Astrocyte of the spinal cord (primary cell): ENCODE measurements around the gene GNAQ.
A peak's percentile ranks its signal among the peaks of the same experiment; 100 is the strongest.

Source experiments
- DNase-seq: peaks from one replicate; pipeline ENCODE4 v3.0.0; 2011; ENCODE audit warnings: low read depth, low spot score
- H3K4me3 ChIP-seq: 2 replicates; pipeline ENCODE4 v1.5.1; 2011; ENCODE audit warnings: low read depth, mild to moderate bottlenecking, low read length, moderate library complexity
- in situ Hi-C: cut with HindIII; loops from 2 replicates; pipeline ENCODE4 v1.10.0; 2017; ENCODE audit warnings: low sequenced_read_pairs
- TF ChIP-seq, protein P1 (sequence below): IDR thresholded peaks from 2 replicates; pipeline ENCODE4 v1.5.1; 2012; ENCODE audit warnings: low read depth, mild to moderate bottlenecking, low read length, inconsistent platforms

GNAQ gene

DNA sequence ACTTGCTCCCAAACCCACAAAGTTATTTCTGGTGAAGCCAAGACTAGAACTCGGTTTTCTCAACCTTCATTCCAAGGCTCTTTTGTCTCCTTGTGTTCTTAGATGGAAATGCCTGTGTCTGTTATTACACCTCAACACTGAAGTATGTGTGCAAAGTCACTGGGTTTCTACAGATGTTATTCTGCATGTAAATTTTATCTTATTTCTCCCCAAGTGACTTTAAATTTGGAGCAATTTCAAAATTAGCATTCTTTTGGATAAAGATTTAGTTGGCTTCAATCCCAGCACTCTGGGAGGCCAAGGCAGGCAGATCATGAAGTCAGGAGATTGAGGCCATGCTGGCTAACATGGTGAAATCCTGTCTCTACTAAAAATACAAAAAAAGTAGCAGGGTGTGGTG, 279.1 kb downstream of the GNAQ start:
- H3K4me3 ChIP-seq: no peak overlapping the region
- in situ Hi-C loops: no loop called here
- DNase-seq: peak; percentile 95
- TF ChIP-seq, protein P1, sequence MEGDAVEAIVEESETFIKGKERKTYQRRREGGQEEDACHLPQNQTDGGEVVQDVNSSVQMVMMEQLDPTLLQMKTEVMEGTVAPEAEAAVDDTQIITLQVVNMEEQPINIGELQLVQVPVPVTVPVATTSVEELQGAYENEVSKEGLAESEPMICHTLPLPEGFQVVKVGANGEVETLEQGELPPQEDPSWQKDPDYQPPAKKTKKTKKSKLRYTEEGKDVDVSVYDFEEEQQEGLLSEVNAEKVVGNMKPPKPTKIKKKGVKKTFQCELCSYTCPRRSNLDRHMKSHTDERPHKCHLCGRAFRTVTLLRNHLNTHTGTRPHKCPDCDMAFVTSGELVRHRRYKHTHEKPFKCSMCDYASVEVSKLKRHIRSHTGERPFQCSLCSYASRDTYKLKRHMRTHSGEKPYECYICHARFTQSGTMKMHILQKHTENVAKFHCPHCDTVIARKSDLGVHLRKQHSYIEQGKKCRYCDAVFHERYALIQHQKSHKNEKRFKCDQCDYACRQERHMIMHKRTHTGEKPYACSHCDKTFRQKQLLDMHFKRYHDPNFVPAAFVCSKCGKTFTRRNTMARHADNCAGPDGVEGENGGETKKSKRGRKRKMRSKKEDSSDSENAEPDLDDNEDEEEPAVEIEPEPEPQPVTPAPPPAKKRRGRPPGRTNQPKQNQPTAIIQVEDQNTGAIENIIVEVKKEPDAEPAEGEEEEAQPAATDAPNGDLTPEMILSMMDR: no peak

GRCh38 chr9:77751341-77752091, 280.1 kb downstream of the GNAQ start:
- in situ Hi-C loops: no loop called here
- no peak overlapping the region for H3K4me3 ChIP-seq
- TF ChIP-seq, protein P1: peak; percentile 55
- DNase-seq: peak; percentile 87

DNA sequence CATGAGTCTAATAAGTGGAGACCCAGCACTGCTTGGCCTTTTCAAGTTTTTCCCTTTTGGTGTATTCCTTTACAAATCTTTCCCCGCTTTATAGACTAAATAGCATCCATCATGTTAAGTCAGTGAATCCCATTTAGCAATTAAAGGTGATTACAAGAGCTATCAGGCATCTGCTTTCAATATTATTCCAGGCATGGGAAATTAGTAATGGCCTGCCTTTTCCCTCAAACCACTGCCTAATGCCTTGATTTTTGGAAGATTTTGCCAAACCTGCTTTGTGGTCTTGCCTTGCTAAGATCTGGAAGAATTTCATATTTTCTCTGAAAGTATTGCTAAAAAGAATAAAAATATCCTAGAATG, 280.6 kb downstream of the GNAQ start:
- no peak overlapping the region for H3K4me3 ChIP-seq
- DNase-seq: no peak
- TF ChIP-seq, protein P1: no peak
- in situ Hi-C loops: no loop called here

DNA sequence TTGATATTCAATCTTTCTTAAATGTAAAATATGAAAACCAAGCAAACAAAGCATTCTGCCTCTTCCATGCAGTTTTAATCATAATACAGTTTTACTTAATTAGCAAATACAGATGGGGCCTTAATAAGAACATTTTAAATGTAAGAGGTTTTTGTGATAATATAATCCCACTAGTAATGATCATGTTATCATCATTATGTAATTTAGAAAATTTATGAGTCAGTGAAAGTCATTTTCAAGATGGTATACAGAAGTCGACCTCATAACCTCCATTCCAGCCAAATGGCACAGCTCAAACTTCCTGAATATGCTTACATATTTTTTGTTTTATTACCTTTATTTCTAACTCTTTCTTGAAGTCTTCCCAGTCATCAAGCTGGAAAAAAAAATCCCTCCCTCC, 281.3 kb downstream of the GNAQ start:
- no peak overlapping the region for H3K4me3 ChIP-seq
- TF ChIP-seq, protein P1: no peak
- in situ Hi-C loops: no loop called here
- DNase-seq: no peak

- TF ChIP-seq, protein P1: no peak
- no peak for DNase-seq
- H3K4me3 ChIP-seq: no peak overlapping the region
- in situ Hi-C loops: no loop called here
Measured at GRCh38 chr9:77748214-77748772, 283.3 kb downstream of the GNAQ start.

DNA sequence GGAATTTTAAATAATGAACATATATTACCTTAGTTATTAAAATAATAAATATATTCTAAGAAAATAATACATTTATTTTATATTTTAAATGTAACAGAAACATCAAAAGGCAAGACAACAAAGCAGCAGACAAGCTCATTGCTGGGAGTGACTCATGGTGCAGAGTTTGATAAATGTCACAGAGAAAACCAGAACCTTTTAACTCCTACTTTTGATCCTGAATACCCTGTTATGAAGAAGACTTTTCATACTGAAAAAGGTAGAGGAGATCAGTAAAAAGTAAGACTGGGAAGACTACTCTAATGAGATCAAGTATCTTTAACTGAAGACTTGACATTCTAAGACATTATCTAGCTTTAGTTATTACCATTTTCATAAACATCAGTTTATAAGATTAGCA, 284.4 kb downstream of the GNAQ start:
- DNase-seq: no peak
- H3K4me3 ChIP-seq: no peak overlapping the region
- in situ Hi-C loops: no loop called here
- TF ChIP-seq, protein P1: no peak
